HG03103 (cell line): ENCODE results near the gene ABCD1.
"Not testable (repeated sequence)": the region's sequence is repeated elsewhere in the genome, so short reads cannot be mapped to it uniquely, and the experiment has no call there.

Experiments
- ATAC-seq: cut with Tn5 transposase; IDR thresholded peaks from one replicate; pipeline ENCODE4 v1.9.1; 2021; ENCODE audit warnings: low read depth; ENCODE audit not compliant: unreplicated experiment

Gene ABCD1

GRCh38 chrX:153724252-153725038, at the start of gene ABCD1, which contains the start of gene BCAP31:
ABCD1 (plus strand) TSS chrX:153724856; CDS start chrX:153725267, 411 bp downstream.
BCAP31 (minus strand) TSS chrX:153724387; CDS start chrX:153723244, 1,143 bp downstream.
- ATAC-seq, result peak; percentile 45

GRCh38 chrX:153681175-153681574, 43.5 kb upstream of the ABCD1 start:
- no peak for ATAC-seq

GRCh38 chrX:153683486-153683885, 41.2 kb upstream of the ABCD1 start:
- not testable (repeated sequence) for ATAC-seq

- no peak for ATAC-seq
These were observed 40.0 kb upstream of the ABCD1 start for GRCh38 chrX:153684467-153685155.

GRCh38 chrX:153685156-153685536, 39.5 kb upstream of the ABCD1 start:
- ATAC-seq, result no peak

GRCh38 chrX:153685751-153686696, 38.6 kb upstream of the ABCD1 start:
- ATAC-seq, result no peak

GRCh38 chrX:153686711-153687110, 37.9 kb upstream of the ABCD1 start:
- no peak for ATAC-seq

- ATAC-seq, result no peak
These were observed 37.3 kb upstream of the ABCD1 start, which contains the start of gene SLC6A8 for GRCh38 chrX:153687121-153688039. SLC6A8 (plus strand) TSS chrX:153687926; CDS start chrX:153688575, 649 bp downstream.

- no peak for ATAC-seq
These were observed 36.6 kb upstream of the ABCD1 start for GRCh38 chrX:153688071-153688470.

- ATAC-seq, result no peak
These were observed 36.1 kb upstream of the ABCD1 start for GRCh38 chrX:153688506-153688905.

GRCh38 chrX:153688911-153689590, 35.6 kb upstream of the ABCD1 start:
- ATAC-seq, result no peak

- ATAC-seq, result no peak
These were observed 34.8 kb upstream of the ABCD1 start for GRCh38 chrX:153689654-153690465.

GRCh38 chrX:153690466-153690865, 34.2 kb upstream of the ABCD1 start:
- ATAC-seq, result no peak

- ATAC-seq, result not testable (repeated sequence)
These were observed 33.4 kb upstream of the ABCD1 start for GRCh38 chrX:153691032-153691827.

- ATAC-seq, result no peak
These were observed 32.7 kb upstream of the ABCD1 start for GRCh38 chrX:153692003-153692402.

GRCh38 chrX:153692611-153693156, 32.0 kb upstream of the ABCD1 start:
- ATAC-seq, result no peak
